AML-193 (cell line): ENCODE data around the gene MXI1.
"Not testable (repeated sequence)": the region's sequence is repeated elsewhere in the genome, so short reads cannot be mapped to it uniquely, and the experiment has no call there.

ENCODE experiments used
- DNase-seq, 2 experiments: peaks; one replicate each; lab custom pipeline; 2025; lab: John Stamatoyannopoulos, UW

MXI1 gene

DNA sequence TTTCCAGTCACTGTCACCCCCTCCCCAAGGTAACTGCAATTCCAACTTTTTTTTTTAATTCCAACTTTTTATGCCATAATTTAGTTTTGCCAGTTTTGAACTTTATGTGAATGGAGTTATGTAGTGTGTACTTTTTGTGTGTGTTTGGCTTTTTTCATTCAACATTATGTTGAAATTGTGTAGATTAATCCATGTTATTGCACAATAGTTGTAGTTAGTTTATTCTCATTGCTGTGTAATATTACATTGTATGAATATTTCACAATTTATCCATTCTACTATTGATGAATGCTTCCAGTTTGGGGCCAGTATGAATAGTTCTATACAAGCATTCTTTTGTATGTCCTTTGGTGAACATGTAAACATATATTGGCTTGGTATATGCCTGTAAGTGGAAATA is 32.5 kb downstream of the MXI1 start:
- peak in 1 of 2 experiments; percentile 16 for DNase-seq

DNA sequence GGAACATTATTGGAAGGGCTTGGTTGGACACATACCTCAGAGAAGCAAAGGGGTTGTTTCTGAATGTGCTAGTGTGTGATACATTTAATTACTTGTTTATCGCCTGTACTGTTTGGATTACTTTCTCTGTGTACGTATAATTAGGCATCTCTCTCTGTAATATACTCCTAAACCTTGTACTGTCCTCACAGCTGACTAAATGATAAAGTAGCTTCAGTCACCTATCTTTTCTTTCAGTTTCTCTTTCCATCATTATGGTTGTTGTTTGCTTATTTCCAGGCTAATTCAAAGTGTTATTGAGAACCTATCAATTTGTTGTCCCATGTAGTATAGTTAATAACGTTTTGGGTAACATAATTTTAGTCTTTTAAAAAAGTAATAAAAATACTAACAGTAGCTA is 34.0 kb downstream of the MXI1 start:
- no peak for DNase-seq

GRCh38 chr10:110241841-110242240 is 34.4 kb downstream of the MXI1 start:
- DNase-seq = no peak

DNA sequence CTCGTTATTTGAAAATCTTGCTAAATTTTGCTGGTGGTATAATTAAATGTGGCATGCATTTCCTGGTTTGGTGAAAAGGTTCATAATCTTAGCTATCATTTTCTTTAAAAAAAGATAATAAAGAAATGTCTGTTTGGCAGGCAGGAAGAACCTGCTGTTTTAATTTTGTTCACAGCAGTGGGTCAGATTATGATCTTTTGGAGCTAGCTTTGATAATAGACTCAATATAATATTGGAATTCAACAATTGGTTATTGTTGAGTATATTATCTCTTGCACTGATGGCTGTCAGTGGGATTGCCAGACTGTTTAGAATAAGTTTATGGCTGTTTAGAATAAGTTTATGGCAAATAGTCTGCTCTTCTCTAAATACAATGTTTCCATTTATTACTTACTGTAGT is 35.1 kb downstream of the MXI1 start:
- DNase-seq = no peak

- no peak for DNase-seq
Measured at GRCh38 chr10:110244550-110244949, 37.1 kb downstream of the MXI1 start.

- DNase-seq = not testable (repeated sequence)
Measured at GRCh38 chr10:110247833-110248232, 40.4 kb downstream of the MXI1 start.

DNA sequence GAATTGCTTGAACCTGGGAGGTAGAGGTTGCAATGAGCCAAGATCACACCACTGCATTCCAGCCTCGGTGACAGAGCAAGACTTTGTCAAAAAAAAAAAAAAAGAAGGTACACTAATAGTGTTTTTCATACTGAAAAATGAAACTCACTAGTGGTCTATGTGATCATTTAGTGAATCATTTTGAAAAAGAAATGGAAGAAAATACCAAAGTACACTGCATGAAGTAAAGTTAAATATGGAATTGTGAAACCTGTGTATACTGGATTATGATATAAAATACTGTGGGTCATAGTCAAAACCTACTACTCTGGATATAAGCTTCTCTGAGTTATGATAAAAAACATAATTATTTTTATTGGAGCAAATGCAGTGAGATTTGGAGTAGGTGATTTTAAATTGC is 42.1 kb downstream of the MXI1 start:
- not testable (repeated sequence) for DNase-seq

GRCh38 chr10:110251392-110251791 is 44.0 kb downstream of the MXI1 start:
- DNase-seq = not testable (repeated sequence)

GRCh38 chr10:110252151-110252550 is 44.7 kb downstream of the MXI1 start:
- DNase-seq = no peak

GRCh38 chr10:110254467-110254866 is 47.1 kb downstream of the MXI1 start:
- no peak for DNase-seq

GRCh38 chr10:110258542-110258941 is 51.1 kb downstream of the MXI1 start:
- DNase-seq = no peak

DNA sequence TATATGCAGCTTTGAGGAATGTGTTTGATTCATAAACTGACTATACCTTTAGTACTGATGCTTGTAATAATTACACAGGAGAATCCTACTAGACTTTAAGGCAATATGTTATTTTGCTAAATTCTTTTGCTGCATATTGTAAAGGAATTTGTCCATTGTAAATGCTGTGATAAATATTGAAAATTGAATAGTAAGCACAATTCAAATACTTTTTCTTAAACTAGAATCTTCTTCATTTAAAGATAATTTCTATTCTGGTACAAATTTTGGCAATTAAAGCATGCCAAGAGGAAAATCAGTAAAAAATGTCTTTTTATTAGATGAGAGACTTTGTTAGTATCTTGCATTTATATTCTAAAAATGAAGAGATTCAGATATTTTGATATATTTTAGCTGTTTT is 51.9 kb downstream of the MXI1 start:
- DNase-seq = no peak

GRCh38 chr10:110260746-110261477 is 53.5 kb downstream of the MXI1 start:
- no peak for DNase-seq

DNA sequence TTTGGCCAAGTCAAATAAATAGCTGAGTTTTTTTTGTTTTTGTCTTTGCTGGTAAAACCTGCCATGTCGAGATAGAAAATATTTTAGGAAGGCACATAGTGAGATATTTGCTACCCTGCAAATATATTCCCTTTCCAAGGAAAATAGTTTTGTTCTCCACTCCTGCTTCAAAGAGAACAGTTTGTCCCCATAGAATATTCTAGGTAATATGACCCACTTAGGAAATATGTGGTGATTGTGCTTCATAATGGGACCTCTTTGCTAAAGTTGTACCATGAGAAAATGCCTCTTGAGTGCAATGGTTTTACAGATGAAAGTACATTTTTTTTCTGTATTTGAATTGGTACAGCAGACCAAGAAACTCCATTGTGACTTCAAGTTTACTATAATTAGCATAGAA is 55.8 kb downstream of the MXI1 start:
- no peak for DNase-seq

GRCh38 chr10:110265573-110266193 is 58.3 kb downstream of the MXI1 start:
- DNase-seq = no peak

GRCh38 chr10:110267276-110267675 is 59.9 kb downstream of the MXI1 start:
- no peak for DNase-seq

- DNase-seq = no peak
Measured at GRCh38 chr10:110268442-110268841, 61.0 kb downstream of the MXI1 start.

- DNase-seq = no peak
Measured at GRCh38 chr10:110268971-110269370, 61.6 kb downstream of the MXI1 start.

- DNase-seq = no peak
Measured at GRCh38 chr10:110269374-110270318, 62.2 kb downstream of the MXI1 start.

DNA sequence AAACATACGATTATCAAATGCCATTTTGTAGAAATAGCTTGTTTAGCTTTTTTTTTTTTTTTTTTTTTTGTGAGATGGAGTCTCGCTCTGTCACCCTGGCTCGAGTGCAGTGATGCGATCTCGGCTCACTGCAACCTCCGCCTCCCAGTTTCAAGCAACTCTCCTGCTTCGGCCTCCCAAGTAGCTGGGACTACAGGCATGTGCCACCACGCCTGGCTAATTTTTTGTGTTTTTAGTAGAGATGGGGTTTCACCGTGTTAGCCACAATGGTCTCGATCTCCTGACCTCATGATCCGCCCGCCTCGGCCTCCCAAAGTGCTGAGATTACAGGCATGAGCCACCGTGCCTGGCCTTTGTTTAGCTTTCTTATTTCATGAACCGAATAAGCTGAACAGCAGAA is 65.6 kb downstream of the MXI1 start:
- DNase-seq = not testable (repeated sequence)

- peak; percentile 89 to 94 for DNase-seq
Measured at GRCh38 chr10:110273474-110273873, 66.1 kb downstream of the MXI1 start.

DNA sequence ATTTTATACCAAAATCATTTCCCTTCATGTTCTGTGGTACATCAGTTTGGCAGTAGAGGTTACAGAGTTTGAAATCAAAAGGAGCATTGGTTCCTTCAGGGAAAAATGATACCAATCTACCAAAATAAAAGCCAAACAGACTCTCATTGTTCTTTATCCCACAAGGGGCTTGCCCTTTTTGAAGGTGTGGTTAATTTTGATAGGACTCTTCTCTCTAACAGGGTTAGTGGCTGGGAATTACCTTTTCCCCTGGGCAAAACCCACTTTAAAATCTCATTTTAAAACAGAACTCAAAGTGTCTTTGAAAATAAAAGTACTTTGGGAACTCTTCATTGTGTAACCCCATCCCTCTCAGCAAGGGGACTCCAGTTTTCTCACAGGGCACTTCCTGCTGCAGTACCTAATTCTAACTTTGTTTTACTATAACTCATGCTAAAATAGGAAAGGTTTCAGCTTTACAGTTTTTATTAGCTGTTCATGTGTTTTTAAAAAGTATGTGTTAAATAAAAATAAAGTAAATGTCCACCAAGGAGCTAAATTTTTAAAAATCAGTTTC is 66.7 kb downstream of the MXI1 start:
- no peak for DNase-seq
